HG02763 (cell line): ENCODE measurements around the gene SUGT1.
"Not testable (repeated sequence)": the region's sequence is repeated elsewhere in the genome, so short reads cannot be mapped to it uniquely, and the experiment has no call there.

Experiments
- ATAC-seq: cut with Tn5 transposase; IDR thresholded peaks from one replicate; pipeline ENCODE4 v1.9.1; 2021; ENCODE audit warnings: mild to moderate bottlenecking, moderate library complexity; ENCODE audit not compliant: unreplicated experiment

Gene SUGT1

DNA sequence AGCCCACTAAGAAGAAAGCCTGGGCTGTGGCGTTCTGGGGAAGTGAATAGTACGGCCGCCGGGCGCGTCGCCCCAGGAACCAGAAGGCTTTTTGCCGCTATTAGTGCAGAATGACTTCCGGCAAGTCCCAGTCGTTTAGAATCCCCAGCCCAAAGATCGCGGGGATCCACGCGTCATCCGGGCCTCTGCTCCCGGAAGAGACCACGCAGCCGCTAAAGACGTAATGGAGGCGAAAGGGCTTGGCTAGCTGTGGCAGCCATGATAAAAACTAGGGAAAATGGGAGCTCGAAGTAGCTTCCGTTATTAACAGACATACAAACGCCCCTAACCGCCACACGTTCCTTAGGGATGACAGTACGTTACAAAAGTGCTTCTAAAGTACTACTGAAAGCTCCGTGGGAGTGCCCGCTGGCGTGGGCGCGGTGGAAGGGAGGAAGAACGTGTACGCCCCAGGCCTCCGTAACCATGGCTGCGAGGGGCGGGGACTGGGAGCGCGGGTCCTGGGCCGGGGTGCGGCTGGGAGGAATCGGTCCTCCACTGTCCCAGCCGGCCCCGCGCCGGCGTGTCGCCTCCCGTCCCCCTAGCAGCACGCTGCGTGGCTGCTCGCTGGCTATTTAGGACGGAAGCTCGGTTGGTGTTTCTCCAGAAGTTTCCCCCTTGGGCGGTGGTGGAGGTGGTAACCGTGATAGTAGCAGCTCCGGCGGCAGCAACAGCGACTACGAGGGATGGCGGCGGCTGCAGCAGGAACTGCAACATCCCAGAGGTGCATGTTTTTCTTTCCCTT lies at the start of gene SUGT1:
Gene SUGT1, plus strand, starts transcription at position 641 of the 784 bp plus-strand sequence. Its CDS starts 85 bp downstream, at position 726.
- ATAC-seq = peak; percentile 95

DNA sequence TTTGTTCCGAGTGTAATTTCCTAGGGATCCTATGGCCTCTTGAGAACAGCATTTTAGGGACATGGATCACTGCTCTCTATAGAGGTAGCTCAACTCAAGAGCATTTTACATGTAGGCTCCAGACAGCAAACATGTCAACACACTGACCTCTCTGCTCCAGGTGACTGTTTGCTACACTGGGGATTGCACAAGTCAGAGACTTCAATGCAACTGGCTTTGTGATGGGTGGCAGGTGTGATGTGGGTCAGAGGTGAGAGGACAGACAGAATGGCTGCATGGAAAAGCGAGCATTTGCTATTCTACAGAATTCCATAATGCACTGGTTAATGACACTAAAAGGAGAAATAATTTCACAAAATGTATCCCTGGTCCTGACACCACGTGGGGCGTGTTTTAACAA lies 49.3 kb upstream of the SUGT1 start:
- ATAC-seq = not testable (repeated sequence)

DNA sequence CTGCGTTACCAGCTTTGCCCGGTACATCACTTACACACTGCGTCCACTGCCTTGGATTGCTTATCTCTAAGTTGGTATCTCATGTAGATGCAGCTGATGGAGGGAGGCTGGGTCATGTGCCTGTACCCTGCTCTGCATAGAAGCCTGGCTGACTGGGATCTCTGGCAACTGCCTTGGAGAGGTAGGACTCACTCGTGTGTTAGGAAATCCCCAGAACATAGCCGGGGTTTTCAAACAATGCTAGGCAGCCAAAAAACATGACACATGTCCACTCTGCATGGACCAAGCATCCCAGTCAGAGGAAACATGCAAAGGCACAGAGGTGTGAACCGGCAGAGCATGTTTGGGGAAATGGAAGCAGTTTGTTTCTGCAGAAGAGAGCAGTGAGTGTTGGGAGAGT lies 46.5 kb upstream of the SUGT1 start:
- ATAC-seq = not testable (repeated sequence)

DNA sequence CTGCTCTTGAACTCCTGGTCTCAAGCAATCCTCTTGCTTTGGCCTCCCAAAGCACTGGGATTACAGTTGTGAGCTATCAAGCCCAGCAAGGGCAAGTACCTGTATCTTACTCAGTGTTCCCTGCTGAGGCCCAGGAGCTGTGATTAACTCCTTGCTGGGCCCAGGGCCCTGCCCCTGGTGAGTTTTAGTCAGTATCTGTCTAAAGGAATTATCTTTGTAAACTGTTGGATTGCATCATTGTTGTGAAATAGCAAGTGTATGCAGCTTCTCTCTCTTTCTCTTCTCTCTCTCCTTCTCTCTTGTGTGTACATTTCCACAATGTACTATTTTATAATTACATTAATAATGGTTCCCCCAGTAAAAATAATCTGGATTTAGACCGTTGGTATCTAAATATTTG lies 45.8 kb upstream of the SUGT1 start:
- ATAC-seq = not testable (repeated sequence)

DNA sequence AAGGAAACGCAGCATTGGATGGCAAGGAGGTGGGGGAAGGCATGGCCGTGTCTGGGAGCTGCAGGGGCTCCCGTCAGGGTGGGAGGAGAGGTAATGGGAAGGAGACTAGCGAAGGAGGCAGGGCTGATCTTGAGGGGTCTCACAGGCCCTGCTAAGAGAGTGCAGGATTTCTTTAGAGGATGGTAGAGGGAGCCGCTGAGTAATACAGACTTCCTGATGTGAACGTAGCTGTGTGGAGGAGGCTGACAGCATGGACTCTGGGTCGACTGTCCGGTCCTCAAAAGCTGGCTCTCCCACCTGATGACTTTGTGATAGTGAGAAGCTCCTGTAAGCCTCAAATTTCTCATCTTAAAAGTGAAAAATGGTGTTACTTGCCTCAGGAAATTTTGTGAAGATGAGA lies 44.5 kb upstream of the SUGT1 start:
- ATAC-seq = not testable (repeated sequence)

DNA sequence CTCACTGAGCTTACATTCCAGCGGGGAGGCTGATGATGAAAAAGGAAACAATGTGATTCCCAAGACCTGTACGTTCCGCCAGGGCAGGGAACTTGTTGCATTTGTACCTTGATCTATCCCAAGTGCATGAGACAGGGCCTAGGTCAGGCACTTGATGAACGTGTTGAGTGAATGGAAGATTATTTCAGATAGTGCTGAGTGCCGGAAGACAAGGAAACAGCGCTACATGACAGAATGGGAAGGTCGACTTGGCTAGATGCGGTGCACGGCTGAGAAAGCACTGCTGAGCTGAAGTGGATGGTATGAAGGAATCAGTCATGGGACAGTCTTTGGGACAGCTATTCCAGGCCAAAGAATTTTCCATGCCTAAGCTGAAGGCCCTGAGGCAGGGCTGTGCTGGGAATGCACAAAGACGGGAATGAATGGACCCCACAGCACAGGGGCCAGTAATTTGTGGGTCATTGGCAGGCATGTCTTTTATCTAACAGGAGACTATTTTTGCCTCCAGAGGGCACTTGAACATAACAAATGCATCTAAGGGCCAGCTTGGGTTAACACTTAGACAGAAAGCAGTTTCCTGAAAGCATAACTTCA lies 43.5 kb upstream of the SUGT1 start:
- ATAC-seq = peak; percentile 64

DNA sequence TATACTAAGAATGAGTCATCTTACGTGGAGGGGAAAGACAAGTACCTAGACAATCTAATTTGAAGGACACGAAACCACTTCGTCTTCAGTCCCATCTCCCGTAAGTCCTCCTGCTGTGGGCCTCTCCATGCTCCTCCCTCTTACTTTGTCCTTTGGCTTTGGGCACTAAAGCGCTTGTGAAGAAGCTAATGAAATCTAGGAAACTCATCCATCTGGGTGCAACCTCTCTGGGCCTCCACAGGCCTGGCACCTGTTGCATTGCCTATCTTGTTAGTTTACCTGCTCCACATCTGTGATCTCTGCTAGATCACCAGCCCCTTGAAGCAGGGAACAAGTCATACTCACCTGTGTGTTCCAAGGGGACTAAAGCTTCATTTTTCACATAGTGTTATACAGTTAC lies 42.5 kb upstream of the SUGT1 start:
- ATAC-seq = not testable (repeated sequence)

DNA sequence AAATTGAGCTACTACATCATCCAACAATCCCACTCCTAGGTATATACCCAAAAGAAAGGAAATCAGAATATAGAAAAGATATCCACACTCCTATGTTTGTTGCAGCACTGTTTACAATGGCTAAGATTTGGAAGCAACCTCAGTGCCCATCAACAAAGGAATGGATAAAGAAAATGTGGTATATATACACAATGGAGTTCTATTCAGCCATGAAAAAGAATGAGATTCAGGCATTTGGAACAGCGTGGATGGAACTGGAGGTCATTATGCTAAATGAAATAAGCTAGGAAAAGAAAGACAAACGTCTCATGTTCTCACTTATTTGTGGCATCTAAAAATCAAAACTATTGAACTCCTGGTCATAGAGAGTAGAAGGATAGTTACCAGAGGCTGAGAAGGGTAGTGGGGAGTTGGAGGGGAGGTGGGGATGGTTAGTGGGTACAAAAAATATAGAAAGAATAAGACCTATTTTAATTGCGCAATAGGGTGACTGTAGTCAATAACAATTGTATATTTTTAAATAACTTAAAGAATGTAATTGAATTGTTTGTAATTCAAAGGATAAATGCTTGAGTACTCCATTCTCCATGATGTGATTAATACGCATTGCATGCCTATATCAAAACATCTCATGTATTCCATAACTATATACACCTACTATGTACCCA lies 37.4 kb upstream of the SUGT1 start:
- no peak for ATAC-seq

DNA sequence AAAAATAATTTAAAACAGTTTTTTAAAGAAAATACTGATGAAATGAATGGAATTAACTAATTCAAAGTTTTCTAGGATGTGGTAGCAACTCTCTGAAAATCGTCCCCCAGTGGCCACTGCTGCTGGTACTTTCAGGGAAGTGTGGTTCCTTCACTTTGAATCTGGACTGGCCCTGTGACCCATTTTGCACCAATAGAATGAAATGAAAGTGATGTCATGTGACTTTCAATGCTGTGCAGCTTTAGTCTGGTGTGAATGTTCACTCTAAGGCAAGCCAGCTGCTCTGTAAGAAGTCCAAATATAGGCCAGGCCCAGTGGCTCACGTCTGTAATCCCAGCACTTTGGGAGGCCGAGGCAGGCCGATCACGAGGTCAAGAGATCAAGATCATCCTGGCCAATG lies 36.8 kb upstream of the SUGT1 start:
- no peak for ATAC-seq

DNA sequence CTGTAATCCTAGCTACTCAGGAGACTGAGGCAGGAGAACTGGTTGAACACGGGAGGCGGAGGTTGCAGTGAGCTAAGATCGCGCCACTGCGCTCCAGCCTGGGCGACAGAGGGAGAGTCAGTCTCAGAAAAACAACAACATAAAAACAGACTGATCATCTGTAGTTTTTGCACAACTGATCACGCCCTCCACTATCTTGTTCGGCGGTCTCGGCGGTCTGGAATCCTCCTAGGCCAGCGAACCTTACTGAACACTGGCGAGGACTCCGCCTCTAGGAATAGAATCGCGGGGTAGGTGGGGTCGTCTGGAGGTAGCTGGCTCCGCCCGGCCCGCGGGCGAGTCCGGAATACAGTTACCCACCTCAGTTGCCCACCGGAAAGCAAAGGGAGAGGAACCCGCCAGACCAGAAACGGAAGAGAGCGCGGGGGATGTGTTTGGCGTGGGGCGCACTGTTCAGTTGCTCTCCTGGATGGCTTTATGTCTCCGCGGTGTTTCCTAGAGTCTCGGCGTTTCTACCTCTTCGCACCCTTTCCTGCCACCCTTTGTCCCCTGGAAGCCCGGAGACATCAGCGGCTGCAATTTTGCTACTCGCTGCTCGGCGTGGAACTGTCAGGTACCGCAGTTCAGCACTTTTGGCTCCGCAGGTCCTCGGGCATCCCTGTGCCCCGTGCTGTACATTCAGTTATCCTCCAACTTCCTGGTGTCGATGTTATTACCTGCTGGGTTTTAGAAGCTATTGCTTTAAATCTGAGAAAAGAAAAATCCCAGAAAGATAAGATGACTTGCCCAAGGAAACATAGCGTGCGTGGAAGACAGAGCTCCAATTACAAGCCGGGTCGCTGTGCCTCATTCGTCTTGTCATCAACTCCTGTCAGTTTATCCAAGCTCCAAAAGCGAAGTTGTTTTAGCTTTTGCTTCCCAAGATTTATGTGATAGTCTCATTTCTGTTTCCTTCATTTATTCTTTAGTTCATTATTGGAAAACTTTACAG lies 35.3 kb upstream of the SUGT1 start:
- ATAC-seq = peak; percentile 96

DNA sequence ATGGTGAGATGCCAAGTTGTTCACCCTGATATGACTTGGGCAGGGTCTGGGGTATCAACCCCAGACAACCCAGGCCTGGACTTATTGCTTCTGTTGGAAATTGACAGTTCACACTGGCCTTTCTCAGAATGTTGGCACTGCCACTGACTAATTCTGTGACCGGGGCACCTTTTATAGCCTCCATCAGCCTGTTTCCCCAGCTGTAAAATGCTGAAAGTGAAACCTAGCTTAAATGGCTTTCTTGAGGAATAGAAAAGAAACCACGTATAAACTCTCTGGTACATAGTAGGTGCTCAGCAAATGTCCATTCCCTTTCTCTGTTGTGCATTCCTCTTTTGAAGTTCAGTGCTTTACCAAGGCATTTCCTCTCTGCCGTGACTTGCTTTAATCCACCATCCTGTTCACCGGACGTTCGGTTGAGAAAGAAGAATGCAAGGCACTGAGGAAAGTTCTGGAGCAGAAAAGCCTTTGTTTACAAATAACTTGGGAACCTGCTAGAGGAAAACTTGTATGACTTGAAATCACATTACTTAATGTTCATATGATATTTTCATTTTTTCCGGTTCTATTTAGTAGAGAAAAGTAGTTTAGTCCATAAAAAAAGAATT lies 21.4 kb upstream of the SUGT1 start:
- ATAC-seq = peak; percentile 72

DNA sequence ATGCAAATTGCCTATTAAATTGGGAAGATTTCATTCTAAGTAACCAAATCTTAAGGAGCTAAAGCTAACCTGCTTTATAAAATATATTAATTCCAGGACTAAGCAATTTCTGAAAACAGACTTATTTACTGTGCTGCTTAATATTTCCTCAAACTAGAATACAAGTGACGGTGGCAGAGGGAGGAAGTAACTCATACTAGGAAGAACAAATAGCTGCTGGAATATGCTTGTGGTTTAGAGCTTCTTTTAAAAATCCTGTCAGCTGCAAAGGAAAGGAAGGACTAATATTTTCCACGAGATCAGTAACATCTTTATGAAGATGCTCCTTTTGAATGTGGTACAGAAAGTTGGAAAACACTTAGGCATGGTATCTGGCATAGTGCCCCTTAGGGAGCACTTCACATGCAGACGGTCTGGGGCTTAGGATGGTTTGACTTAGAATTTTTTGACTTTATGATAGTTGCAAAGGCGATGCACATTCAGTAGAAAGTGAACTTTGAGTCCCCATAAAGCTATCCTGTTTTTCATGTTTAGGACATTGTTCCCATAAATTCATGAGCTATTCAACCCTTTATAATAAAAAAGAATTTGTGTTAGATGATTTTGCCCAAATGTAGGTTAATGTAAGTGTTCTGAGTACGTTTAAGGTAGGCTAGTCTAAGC lies 13.8 kb upstream of the SUGT1 start:
- ATAC-seq = no peak

DNA sequence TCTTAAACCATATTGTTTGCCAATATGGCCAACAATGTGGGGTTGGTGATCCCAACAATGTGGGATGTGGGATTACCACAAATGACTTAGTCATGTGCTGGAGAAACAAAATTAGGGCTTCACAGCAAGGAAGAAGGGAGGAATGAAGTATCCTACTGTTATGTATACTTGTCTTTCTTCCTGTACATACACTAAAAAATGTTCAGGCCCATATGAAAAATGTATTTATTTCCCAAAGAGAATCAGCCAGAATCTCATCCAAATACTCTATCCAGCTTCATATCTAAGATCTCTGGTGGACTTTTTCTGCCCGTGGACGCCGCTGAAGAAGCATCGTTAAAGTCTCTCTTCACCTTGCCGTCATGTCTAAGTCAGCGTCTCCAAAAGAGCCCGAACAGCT lies 10.5 kb upstream of the SUGT1 start, which contains the start of gene HNRNPA1L2:
Gene HNRNPA1L2, plus strand, starts transcription at position 301 of the 400 bp plus-strand sequence. Its CDS starts 62 bp downstream, at position 363.
- no peak for ATAC-seq

DNA sequence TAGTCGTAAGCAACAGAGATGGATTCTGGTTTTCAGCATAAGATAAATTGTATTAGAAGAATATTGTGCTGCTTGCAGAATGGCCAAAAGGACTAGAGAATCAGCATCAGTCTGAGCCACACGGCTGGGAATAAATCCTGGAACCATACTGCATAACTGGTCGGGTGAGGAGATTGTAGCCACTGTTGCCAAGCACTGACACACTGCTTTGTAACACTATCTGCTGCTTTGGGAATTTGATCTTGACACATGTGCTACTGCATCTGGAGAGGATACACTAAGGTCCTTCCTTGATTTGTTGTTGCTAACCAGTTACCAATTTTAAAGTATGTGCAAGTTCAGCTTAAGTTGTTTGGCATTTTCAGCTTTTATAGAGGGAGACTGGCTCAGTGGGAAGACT lies 8.5 kb upstream of the SUGT1 start:
- ATAC-seq = no peak

DNA sequence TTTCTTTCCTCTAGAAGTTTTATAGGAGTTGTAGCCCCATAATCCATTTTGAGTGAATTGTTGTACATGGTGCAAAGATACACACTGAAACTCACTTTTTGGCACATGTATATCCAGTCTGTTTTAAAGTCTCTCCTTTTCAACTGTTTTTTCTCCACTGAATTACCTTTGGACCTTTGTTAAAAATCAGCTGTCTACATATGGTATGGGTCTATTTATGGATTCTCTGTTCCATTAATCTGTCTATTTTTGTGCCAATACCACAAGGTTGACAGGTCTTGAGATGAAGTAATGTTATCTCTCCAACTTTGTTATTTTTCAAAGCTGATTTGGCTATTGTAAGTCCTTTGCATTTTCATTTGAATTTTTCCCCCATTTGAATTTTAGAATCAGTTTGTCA lies 5.7 kb upstream of the SUGT1 start:
- ATAC-seq = no peak

DNA sequence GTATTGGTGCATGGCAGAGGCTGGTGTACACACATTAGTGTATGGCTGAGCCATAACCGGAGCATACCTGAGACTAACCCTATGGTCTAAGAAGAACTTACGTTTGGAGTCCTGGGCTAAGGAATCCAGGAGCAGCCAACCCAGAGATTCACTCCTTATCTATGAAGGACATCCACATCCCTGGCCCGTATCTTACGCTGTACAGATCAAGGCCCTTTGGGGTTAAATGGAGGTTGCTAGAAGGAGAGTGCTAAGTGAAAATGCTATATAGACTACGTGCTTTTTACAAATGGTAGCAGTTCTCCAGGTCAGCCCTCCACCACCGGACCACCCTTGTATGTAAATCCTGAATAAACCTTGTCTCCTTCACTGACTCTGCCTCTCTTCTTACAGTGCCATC lies 1.9 kb upstream of the SUGT1 start:
- no peak for ATAC-seq

DNA sequence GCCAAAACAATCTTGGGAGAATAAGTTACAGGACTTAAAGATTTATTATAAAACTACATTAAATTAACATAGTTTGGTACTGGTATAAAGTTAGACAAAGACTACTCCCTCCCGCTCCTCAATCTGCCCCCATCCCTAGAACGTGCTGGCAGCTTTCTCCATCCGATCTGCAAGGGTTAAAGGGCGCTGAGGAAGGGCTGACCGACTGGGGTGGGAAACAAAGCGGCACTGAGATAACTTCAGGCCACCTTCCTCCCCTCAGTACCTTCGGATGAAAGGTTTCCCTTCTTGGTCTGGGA lies 790 bp upstream of the SUGT1 start:
- ATAC-seq = peak; percentile 5

DNA sequence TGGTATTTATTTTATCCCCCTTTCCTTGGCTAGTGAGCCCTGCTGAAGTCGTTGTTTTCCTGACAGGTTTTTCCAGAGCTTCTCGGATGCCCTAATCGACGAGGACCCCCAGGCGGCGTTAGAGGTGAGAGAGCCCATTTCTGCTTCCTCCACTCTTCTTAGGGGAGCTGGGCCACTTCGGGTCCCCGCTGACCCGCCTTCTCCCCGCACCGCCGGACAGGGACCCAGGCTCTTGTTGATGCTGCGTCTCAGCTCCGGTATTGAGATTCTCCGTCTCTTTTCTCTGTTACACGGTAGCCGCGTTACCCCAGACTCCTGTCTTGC lies 306 bp downstream of the SUGT1 start:
- peak; percentile 31 for ATAC-seq

DNA sequence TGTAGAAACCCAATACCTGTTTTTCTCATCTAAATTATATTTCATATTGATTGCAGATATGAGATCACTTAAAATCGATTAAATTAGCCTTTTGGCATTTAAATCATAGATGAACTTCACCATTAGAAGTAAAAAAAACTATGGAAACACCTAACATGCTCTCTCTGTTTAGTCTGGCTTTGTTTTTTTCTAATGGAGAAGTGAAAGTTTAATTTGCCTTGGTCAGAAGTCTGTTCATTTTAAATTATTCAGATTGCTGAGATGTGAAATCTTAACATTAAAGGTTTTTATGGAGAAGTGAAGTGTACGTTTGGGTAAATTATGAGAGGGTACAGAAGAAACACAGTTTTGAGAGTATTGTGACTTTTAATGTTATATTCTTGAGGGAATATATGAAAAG lies 6.7 kb downstream of the SUGT1 start:
- ATAC-seq = no peak

DNA sequence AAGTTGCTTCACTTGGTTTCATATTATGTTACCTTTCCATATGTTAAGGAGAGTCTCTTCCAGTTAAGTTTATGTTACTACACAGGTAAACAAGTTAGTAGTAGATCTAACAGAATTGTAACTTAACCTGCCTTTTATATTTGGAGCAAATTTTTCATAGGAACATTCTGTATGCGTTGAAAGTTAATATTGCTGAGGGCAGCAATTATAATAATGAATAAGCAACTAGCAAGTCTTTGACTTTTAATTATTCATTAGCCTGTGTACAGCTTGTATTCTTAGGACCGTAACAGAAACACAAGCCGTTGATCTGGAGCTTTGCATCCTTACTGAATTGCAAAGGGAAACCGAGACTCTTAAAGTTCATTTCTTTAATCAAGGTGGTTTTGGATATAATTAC lies 11.6 kb downstream of the SUGT1 start:
- ATAC-seq = no peak
